ENCODE data around the gene ACAP1. TPM values are rescaled to one million over a fixed set of nuclear protein-coding genes. Genes with fewer than 3 reads are reported as not detected.

ACAP1 gene
- total RNA-seq, 1 donor from 2014 or later = 328 TPM

GRCh38 chr17:7388856-7389255 lies 52.5 kb downstream of the ACAP1 start:
- Mint-ChIP-seq H3K9me3 (no peaks in the 10 kb centered on the region), H3K27me3 (no peaks in the 10 kb centered on the region), H3K27ac (no peak overlapping the region), H3K4me1 (peaks cover 13% of the 10 kb centered on the region), H3K36me3 (ENCODE audit: low read depth) (peaks cover 30% of the 10 kb centered on the region), H3K4me3 (no peak overlapping the region)
- TF ChIP-seq CTCF (IDR thresholded peaks at IDR 0.05) = no peak
- no peak for ATAC-seq (ENCODE audit: low read depth)
- ChIA-PET CTCF (no interaction called here), POLR2A (interaction anchor here (1.2 kb wide), 1 partner anchor 11 kb away, joined by 5 read pairs; no protein-coding TSS in a partner anchor)
- no peak for DNase-seq
- intact Hi-C loops (cut with micrococcal nuclease) = no loop called here

GRCh38 chr17:7389924-7390910 lies 53.9 kb downstream of the ACAP1 start:
- ATAC-seq (ENCODE audit: low read depth) = no peak
- Mint-ChIP-seq H3K4me1 (peaks cover 12% of the 10 kb centered on the region), H3K27me3 (no peaks in the 10 kb centered on the region), H3K36me3 (ENCODE audit: low read depth) (peaks cover 32% of the 10 kb centered on the region), H3K27ac (no peak overlapping the region), H3K4me3 (no peak overlapping the region), H3K9me3 (no peaks in the 10 kb centered on the region)
- intact Hi-C loops (cut with micrococcal nuclease) = no loop called here
- DNase-seq = no peak
- CTCF ChIA-PET = no interaction called here
- no peak for TF ChIP-seq CTCF (IDR thresholded peaks at IDR 0.05)
- POLR2A ChIA-PET = interaction anchor here (0.7 kb wide), 1 partner anchor 14 kb away, joined by 3 read pairs; no protein-coding TSS in a partner anchor

- H3K27me3 Mint-ChIP-seq = no peaks in the 10 kb centered on the region
- peaks cover 32% of the 10 kb centered on the region for H3K36me3 Mint-ChIP-seq (ENCODE audit: low read depth)
- no peak overlapping the region for H3K4me3 Mint-ChIP-seq
- no peak for TF ChIP-seq CTCF (IDR thresholded peaks at IDR 0.05)
- peaks cover 13% of the 10 kb centered on the region for H3K4me1 Mint-ChIP-seq
- H3K9me3 Mint-ChIP-seq = no peaks in the 10 kb centered on the region
- no peak overlapping the region for H3K27ac Mint-ChIP-seq
- no peak for ATAC-seq (ENCODE audit: low read depth)
- ChIA-PET CTCF (no interaction called here), POLR2A (no interaction called here)
- no peak for DNase-seq
- intact Hi-C loops (cut with micrococcal nuclease) = no loop called here
Observed at GRCh38 chr17:7391307-7391706, 55.0 kb downstream of the ACAP1 start.

GRCh38 chr17:7392696-7393612 lies 56.6 kb downstream of the ACAP1 start:
- H3K9me3 Mint-ChIP-seq = no peaks in the 10 kb centered on the region
- intact Hi-C loops (cut with micrococcal nuclease) = no loop called here

More at GRCh38 chr17:7392696-7393612, 56.6 kb downstream of the ACAP1 start:
- DNase-seq = no peak
- Mint-ChIP-seq H3K27me3 (no peaks in the 10 kb centered on the region), H3K4me1 (peaks cover 13% of the 10 kb centered on the region), H3K4me3 (peak overlapping the region; percentile 91), H3K36me3 (ENCODE audit: low read depth) (peaks cover 30% of the 10 kb centered on the region), H3K27ac (no peak overlapping the region)
- ChIA-PET POLR2A (interaction anchor here (2.4 kb wide), 1 partner anchor 10 kb away, joined by 40 read pairs; the partner anchor contains the start of gene TMEM256), CTCF (interaction anchor here (1.0 kb wide), 1 partner anchor 43 kb away, joined by 3 read pairs; no protein-coding TSS in a partner anchor)
- ATAC-seq (ENCODE audit: low read depth) = no peak
- TF ChIP-seq CTCF (IDR thresholded peaks at IDR 0.05) = no peak
